Lung (tissue), 12 donors: ENCODE results near the gene KIF5C. TPM values are rescaled to one million over a fixed set of nuclear protein-coding genes. Genes with fewer than 3 reads are reported as not detected.

Experiments used
- ATAC-seq: fragments of 200-7000 bp; cut with Tn5 transposase; one replicate; pipeline ENCODE4 v1.9.1; 2020; ENCODE audit warnings: moderate number of reproducible peaks; ENCODE audit not compliant: insufficient read depth, low FRiP score
- DNase-seq, 3 donors: peaks; one replicate each; pipeline ENCODE4 v3.0.0-alpha.2; 2013 to 2017
- H3K27ac ChIP-seq, 2 donors: one replicate each; pipeline ENCODE4 v1.5.1; 2013; ENCODE audit warnings: mild to moderate bottlenecking in 2 of 2, moderate library complexity in 2 of 2, control low read depth in 1 of 2, inconsistent platforms in 1 of 2, low read depth in 1 of 2, low read length in 1 of 2
- H3K27me3 ChIP-seq, 3 donors: one replicate each; pipeline ENCODE4 v1.5.1; 2013; ENCODE audit warnings: low read length in 2 of 3; ENCODE audit not compliant: control insufficient read depth in 3 of 3, insufficient read depth in 3 of 3
- H3K36me3 ChIP-seq, 4 donors: one replicate each; pipeline ENCODE4 v1.5.1; 2013; ENCODE audit warnings: low read length in 4 of 4, mild to moderate bottlenecking in 1 of 4, moderate library complexity in 1 of 4; ENCODE audit not compliant: control insufficient read depth in 4 of 4, insufficient read depth in 4 of 4
- H3K4me1 ChIP-seq, 5 donors: one replicate each; pipeline ENCODE4 v1.5.1; 2013; ENCODE audit warnings: low read length in 5 of 5, mild to moderate bottlenecking in 2 of 5, moderate library complexity in 1 of 5; ENCODE audit not compliant: control insufficient read depth in 5 of 5, insufficient read depth in 5 of 5
- H3K4me3 ChIP-seq: one replicate; pipeline ENCODE4 v1.5.1; 2013; ENCODE audit warnings: mild to moderate bottlenecking, control low read depth, moderate library complexity
- H3K9ac ChIP-seq, 2 donors: one replicate each; pipeline ENCODE4 v1.5.1; 2013; ENCODE audit warnings: low read length in 2 of 2, control low read depth in 1 of 2; ENCODE audit not compliant: insufficient read depth in 1 of 2
- H3K9me3 ChIP-seq, 4 donors: one replicate each; pipeline ENCODE4 v1.5.1; 2013; ENCODE audit warnings: low read length in 3 of 4, mild to moderate bottlenecking in 1 of 4, moderate library complexity in 1 of 4; ENCODE audit not compliant: control insufficient read depth in 4 of 4, insufficient read depth in 3 of 4
- CTCF ChIP-seq: IDR thresholded peaks from 2 replicates; pipeline ENCODE4 v1.5.1; 2012; ENCODE audit warnings: mild to moderate bottlenecking; ENCODE audit errors: control extremely low read depth, extremely low read depth
- WGBS, 2 donors: extraction: QIAGEN DNeasy Blood & Tissue Kit; methylation state at CpG; one replicate each; pipeline ENCODE4 v1.1.7; 2013; 5-methylcytosine and 5-hydroxymethylcytosine counted together
- polyA plus RNA-seq, 2 donors: library from polyadenylated mRNA; stranded (reverse); fragments of 200-250 nt; gene quantifications; one replicate each; pipeline ENCODE4 v1.2.1, GENCODE V29; 2013
- total RNA-seq, 2 donors: library from RNA; depleted of rRNA in 1 of 2; stranded (reverse); fragments of >200 nt in 1 of 2; gene quantifications; one replicate each; pipeline ENCODE4 v1.2.1, GENCODE V29; 2014 to 2021
- donor health status: control.
- donor health status: control.
- donor health status: Bipolar disorder and iron deficiency.
- donor health status: healthy.
- donor health status: DM: yes; HTN: yes; CAD: no.

The KIF5C gene
- total and polyA plus RNA-seq, 4 donors, result 0.22 to 1.4 (median 0.49) TPM

DNA sequence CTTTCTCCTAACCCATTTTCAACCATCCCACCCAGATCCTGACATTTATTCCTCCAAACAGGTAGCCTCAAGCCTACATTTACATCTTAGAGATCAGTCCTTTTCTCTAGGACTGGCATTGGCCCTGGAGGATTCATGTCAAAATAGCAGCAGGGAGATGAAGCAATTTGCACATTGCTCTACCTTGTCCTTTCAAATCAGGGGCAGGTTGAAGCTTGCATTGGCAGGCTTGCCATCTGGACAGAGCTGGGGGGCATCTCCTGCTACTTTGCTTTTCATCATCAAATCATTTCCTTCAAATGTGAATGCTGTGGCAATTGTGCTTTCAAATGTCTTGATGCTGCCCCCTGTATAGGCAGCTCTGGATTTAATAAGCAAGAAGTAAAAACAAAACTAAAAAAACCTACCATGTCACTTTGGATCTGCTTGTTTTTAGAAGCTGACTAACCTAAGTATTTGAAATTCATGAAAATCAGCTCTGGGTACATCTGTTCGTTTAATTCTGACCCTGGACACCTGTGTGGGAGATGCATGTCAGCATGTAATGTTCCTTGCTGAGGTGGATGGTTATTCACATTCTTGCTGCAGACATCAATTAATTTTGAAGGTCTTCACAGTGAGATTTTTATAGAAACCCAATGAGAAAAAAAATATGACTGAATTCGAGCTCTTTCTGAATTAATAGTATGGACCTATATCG, 47.9 kb downstream of the KIF5C start:
- Histone ChIP-seq H3K27me3 (no peaks in the 10 kb centered on the region), H3K9ac (no peak overlapping the region), H3K36me3 (no peaks in the 10 kb centered on the region), H3K4me1 (peaks cover 0 to 6% (median 0%) of the 10 kb centered on the region in 5 donors), H3K27ac (no peak overlapping the region), H3K9me3 (peaks cover 0 to 8% (median 6%) of the 10 kb centered on the region in 4 donors), H3K4me3 (no peak overlapping the region)
- WGBS, 2 donors, result 88 to 94% methylated on average over 3 of the region's 3 CpGs
- ATAC-seq (no peak), DNase-seq (no peak)
- no peak for TF ChIP-seq CTCF

GRCh38 chr2:148924514-148925178, 49.6 kb downstream of the KIF5C start:
- Histone ChIP-seq H3K4me3 (no peak overlapping the region), H3K9ac (no peak overlapping the region), H3K27me3 (no peaks in the 10 kb centered on the region), H3K36me3 (no peaks in the 10 kb centered on the region), H3K4me1 (peaks cover 0 to 6% (median 0%) of the 10 kb centered on the region in 5 donors), H3K27ac (no peak overlapping the region), H3K9me3 (no peaks in the 10 kb centered on the region)
- 93 to 96% methylated on average over 4 of the region's 4 CpGs for WGBS, 2 donors
- DNase-seq, result no peak
- no peak for ATAC-seq
- no peak for TF ChIP-seq CTCF

DNA sequence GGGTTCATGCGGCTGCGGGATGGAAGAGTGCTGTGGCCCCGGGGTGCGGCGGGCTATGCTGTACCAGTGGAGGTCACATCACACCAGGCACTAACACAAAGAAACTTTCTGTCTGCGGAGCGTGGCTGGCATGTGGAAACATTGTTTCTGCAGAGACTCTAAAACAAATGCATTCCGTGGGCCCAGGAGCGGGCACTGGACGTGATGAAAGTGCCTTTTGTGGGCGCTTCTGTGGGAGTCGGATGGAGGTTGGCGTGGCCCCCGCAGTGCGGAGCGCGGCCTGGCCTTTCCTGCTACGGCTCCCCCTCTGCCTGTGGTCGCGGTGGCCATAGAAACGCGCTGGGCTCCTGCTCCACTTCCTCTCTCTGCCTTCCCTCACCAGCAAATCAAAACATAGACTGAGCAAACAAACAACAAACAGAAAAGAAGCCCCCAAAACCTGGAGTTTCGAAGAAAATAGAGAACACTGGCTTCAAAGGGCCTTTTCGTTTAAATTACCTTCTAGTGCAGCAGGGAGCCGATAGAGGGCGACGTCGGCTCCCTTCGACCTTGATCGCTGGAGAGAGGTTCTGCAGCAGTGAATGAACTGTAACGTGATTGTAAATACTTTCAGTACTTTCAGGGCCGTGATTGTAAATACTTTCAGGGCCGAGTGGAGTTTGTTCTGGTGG, 51.4 kb downstream of the KIF5C start:
- Histone ChIP-seq H3K27me3 (no peaks in the 10 kb centered on the region), H3K9me3 (no peaks in the 10 kb centered on the region), H3K4me3 (no peak overlapping the region), H3K27ac (no peak overlapping the region), H3K36me3 (no peaks in the 10 kb centered on the region), H3K9ac (no peak overlapping the region), H3K4me1 (peaks cover 0 to 6% (median 0%) of the 10 kb centered on the region in 5 donors)
- DNase-seq, result peak; percentile 59 to 73 (median 72)
- peak; percentile 38 for TF ChIP-seq CTCF
- peak; percentile 88 for ATAC-seq
- 53 to 55% methylated on average over 33 of the region's 33 CpGs for WGBS, 2 donors
